Type B pancreatic cell (in vitro differentiated cells): ENCODE measurements around the gene CBFA2T3. TPM values are rescaled to one million over a fixed set of nuclear protein-coding genes. Genes with fewer than 3 reads are reported as not detected.

Experiments
- DNase-seq: peaks from one replicate; pipeline ENCODE4 v3.0.0; 2021; ENCODE audit warnings: mixed read lengths; ENCODE audit not compliant: unreplicated experiment; ENCODE audit errors: extremely low spot score
- H3K27ac Mint-ChIP-seq: 2 replicates; pipeline ENCODE4 v1.8.0; 2021; ENCODE audit warnings: mild to moderate bottlenecking, mixed read lengths
- H3K27me3 Mint-ChIP-seq: 2 replicates; pipeline ENCODE4 v1.8.0; 2021; ENCODE audit warnings: mixed read lengths
- H3K36me3 Mint-ChIP-seq: 2 replicates; pipeline ENCODE4 v1.8.0; 2021; ENCODE audit warnings: mixed read lengths
- H3K4me1 Mint-ChIP-seq: one replicate; pipeline ENCODE4 v1.8.0; 2021; ENCODE audit warnings: mixed read lengths; ENCODE audit not compliant: unreplicated experiment
- H3K4me3 Mint-ChIP-seq: 2 replicates; pipeline ENCODE4 v1.8.0; 2021; ENCODE audit warnings: mild to moderate bottlenecking, mixed read lengths
- H3K9me3 Mint-ChIP-seq: 2 replicates; pipeline ENCODE4 v1.8.0; 2021; ENCODE audit warnings: mixed read lengths
- total RNA-seq: library from RNA; stranded (reverse); gene quantifications from 2 replicates; pipeline ENCODE4 v1.2.1, GENCODE V29; 2021; ENCODE audit warnings: low replicate concordance
- TF ChIP-seq, protein P1 (sequence below): fragments of 200-600 bp; sonication (generic); conservative IDR thresholded peaks from 2 replicates; pipeline ENCODE4 v1.5.0; 2021; ENCODE audit warnings: antibody characterized with exemption, mild to moderate bottlenecking

The CBFA2T3 gene
- total RNA-seq, 1 donor from 2014 or later: 8.9 TPM

DNA sequence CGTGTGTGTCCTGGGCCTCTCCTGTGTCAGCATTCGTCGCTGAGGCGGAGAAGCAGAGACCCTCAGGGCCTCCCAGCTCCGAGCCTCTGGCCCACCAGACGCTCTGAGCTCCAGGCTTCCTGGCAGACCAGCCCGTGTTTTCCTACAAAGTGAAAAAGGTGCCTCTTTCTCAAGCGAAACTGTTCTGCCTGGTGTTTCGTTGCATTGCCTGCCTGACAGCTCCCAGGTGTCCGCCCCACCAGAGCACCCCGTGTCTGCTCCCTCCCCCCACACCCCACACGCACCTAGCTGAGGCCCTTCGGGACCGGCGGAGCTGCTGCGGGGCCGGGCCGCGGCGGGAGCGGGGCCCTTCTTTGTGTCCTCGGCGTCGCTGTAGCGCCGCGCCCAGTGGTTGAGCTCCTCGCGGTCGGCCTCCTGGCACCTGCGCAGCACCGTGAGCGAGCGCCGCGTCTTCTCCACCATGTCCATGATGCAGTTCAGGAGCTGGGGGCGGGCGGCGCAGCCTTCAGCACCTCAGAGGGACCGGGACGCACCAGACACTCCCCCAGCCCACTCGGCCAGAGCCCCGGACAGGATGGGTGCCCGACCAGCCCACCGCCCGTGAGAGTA is 95.9 kb downstream of the CBFA2T3 start:
- DNase-seq: no peak

DNA sequence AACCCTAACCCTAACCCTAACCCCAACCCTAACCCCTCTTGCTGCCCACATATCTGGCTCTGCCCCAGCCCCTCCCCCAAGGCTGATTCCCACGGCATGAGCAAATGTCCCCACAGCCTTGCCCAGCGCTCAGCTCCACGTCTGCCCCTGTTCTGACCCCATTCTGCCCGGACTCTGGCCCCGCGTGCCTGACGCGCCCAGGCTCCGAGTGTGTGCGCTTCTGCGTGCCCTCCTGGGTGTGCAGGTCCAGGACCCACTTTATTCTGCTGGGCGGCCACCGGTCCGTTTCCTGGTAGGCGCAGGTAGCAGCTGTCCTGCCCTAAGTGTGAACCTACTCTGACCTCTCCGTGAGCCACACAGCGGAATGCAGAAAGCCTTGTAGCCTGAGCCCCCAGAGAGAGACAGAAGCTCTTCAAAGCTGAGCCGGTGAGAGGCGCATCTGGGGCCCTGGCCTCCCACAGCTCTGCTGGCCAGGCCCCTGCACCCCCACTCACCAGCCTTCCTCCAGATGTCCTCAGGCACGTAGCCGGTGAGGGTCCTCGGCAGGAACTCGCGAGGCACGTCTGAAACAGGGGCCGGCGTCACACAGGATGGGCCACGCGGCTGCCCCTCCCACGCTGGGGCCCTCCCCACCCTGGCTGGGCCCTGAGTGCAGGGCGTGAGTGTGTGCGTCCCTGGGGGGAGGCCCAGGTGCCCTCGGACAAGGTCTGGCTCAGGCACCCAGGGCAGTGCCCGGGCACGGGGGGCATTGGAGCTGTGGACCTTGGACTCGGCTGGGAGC is 96.6 kb downstream of the CBFA2T3 start:
- Mint-ChIP-seq H3K27ac (no peak overlapping the region), H3K36me3 (no peaks in the 10 kb centered on the region), H3K9me3 (no peaks in the 10 kb centered on the region), H3K4me1 (peaks cover 8% of the 10 kb centered on the region), H3K27me3 (no peaks in the 10 kb centered on the region), H3K4me3 (peak overlapping the region; percentile 39)
- no peak for DNase-seq
- TF ChIP-seq, protein P1, sequence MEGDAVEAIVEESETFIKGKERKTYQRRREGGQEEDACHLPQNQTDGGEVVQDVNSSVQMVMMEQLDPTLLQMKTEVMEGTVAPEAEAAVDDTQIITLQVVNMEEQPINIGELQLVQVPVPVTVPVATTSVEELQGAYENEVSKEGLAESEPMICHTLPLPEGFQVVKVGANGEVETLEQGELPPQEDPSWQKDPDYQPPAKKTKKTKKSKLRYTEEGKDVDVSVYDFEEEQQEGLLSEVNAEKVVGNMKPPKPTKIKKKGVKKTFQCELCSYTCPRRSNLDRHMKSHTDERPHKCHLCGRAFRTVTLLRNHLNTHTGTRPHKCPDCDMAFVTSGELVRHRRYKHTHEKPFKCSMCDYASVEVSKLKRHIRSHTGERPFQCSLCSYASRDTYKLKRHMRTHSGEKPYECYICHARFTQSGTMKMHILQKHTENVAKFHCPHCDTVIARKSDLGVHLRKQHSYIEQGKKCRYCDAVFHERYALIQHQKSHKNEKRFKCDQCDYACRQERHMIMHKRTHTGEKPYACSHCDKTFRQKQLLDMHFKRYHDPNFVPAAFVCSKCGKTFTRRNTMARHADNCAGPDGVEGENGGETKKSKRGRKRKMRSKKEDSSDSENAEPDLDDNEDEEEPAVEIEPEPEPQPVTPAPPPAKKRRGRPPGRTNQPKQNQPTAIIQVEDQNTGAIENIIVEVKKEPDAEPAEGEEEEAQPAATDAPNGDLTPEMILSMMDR: no peak

More for the DNA sequence above, 95.9 kb downstream of the CBFA2T3 start:
- Mint-ChIP-seq H3K27ac (no peak overlapping the region), H3K4me3 (no peak overlapping the region), H3K4me1 (peaks cover 8% of the 10 kb centered on the region), H3K27me3 (no peaks in the 10 kb centered on the region), H3K9me3 (no peaks in the 10 kb centered on the region), H3K36me3 (no peaks in the 10 kb centered on the region)
- TF ChIP-seq, protein P1: no peak

DNA sequence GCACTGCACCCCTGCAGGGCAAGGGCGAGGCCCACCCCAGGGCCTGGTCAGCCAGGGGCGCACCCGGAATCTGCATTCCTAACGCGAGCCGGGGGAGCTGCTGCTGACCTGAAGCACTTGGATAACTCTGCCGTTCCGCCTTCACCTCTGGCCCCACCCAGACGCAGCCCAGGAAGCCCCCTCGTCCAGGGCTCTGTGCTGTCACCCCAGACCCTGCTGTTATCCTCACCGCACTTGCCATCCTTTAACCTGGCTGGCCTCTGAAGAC is 97.3 kb downstream of the CBFA2T3 start:
- no peak overlapping the region for H3K4me3 Mint-ChIP-seq
- no peaks in the 10 kb centered on the region for H3K36me3 Mint-ChIP-seq
- no peak for DNase-seq
- H3K9me3 Mint-ChIP-seq: no peaks in the 10 kb centered on the region
- TF ChIP-seq, protein P1: no peak
- H3K27me3 Mint-ChIP-seq: no peaks in the 10 kb centered on the region
- H3K27ac Mint-ChIP-seq: no peak overlapping the region
- H3K4me1 Mint-ChIP-seq: peaks cover 8% of the 10 kb centered on the region

DNA sequence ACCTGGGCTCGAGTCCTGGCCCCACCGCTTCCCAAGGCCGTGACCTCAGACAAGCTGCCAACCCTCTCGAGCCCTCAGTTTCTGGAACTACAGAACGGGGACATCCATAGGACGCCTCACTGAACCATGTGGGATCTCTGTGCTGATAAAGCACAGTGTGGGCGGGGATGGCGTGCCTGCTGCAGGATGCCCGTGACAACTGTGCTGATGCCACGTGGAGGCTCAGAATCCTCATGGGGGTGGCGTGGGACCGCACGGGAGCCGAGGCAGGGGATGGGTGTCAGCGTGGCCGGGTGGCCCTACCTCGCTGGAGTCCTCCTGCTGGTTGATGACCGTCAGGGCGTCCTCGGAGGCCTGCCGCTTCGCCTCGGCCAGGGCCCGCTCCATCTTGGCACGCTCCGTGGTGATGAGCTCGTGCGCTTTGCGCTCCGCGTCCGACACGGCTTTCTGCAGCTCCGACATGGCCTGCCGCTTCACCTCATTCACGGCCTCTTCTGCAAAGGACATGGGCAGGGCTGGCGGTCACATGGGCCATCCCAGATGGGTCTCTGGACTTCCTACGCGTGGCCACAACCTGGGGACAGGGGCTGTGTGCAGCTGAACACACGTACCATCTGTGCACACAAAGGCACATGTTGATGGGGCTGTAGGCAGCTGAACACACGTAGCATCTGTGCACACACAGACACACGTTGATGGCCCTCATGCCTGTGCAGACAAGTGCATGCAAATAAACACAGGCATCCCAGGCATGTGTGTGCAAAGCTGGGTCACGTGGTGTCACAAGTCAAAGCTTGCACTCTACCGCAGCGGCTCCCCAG is 97.8 kb downstream of the CBFA2T3 start:
- Mint-ChIP-seq H3K9me3 (no peaks in the 10 kb centered on the region), H3K27me3 (no peaks in the 10 kb centered on the region), H3K4me1 (peaks cover 8% of the 10 kb centered on the region), H3K27ac (no peak overlapping the region), H3K36me3 (no peaks in the 10 kb centered on the region), H3K4me3 (no peak overlapping the region)
- TF ChIP-seq, protein P1: no peak
- DNase-seq: no peak

DNA sequence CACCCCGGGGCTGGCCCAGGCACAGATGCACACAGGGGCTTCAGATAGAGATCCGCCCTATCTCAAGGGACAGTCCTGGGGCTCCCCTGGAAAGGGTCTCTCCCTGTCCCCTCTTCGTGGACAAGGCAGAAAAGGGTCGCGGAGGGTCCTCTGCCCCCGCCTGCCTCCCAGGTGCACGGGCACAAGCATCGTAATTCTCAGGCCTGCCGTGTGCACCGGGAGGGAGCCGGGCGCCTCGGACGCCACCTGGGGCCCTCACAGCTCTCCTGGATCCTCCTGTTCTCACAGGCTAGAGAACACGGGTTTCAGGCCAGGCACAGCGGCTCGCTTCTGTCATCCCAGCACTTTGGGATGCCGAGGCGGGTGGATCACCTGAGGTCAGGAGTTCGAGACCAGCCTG is 98.7 kb downstream of the CBFA2T3 start:
- peaks cover 8% of the 10 kb centered on the region for H3K4me1 Mint-ChIP-seq
- H3K36me3 Mint-ChIP-seq: no peaks in the 10 kb centered on the region
- no peaks in the 10 kb centered on the region for H3K9me3 Mint-ChIP-seq
- H3K27me3 Mint-ChIP-seq: no peaks in the 10 kb centered on the region
- H3K4me3 Mint-ChIP-seq: no peak overlapping the region
- TF ChIP-seq, protein P1: no peak
- H3K27ac Mint-ChIP-seq: no peak overlapping the region
- DNase-seq: no peak
